ENCODE measurements around the gene SYNDIG1. TPM values are rescaled to one million over a fixed set of nuclear protein-coding genes. Genes with fewer than 3 reads are reported as not detected.

SYNDIG1 gene
- polyA plus RNA-seq, 1 of the 3 experiments (the other 2 are of a cell fraction): not detected

DNA sequence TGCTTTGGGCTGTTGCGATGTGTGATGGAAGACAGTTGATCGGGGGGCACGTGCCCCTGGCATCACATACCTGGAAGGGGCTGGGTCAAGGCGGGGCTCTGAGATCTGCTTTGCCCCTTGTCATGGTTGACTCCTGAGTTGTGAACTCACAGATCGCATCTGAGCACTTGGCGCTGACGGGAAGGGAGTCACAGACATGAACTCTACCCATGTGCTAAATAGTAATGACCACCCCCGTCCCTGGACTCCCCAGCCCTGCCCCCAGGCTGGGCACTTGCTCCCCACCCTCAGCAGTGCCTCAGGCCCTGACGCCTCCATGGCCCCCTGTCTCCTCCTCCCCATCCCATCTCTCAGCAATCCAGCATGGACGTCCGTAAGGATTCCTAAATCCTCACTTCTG lies 107.0 kb downstream of the SYNDIG1 start:
- Histone ChIP-seq H3K4me2 (no peak overlapping the region), H3K9ac (no peak overlapping the region), H3K4me3 (ENCODE audit: low read depth in 2 of 2, low read length in 1 of 2) (no peak overlapping the region), H2AFZ (ENCODE audit: low read depth) (no peak overlapping the region), H3K9me3 (no peaks in the 10 kb centered on the region), H3K27ac (ENCODE audit: low read depth in 2 of 2, low read length in 1 of 2) (no peak overlapping the region), H3F3A (replicated peaks; ENCODE audit: insufficient read depth) (no peaks in the 10 kb centered on the region), H3K36me3 (replicated peaks in 1 of 2; ENCODE audit: control insufficient read depth in 1 of 2, insufficient read depth in 2 of 2, low read length in 1 of 2) (no peaks in the 10 kb centered on the region), H4K20me1 (ENCODE audit: insufficient read depth) (no peaks in the 10 kb centered on the region), H3K27me3 (ENCODE audit: insufficient read depth) (no peaks in the 10 kb centered on the region), H3K9me2 (no peaks in the 10 kb centered on the region), H3K79me2 (ENCODE audit: insufficient read depth) (no peaks in the 10 kb centered on the region), H3K4me1 (ENCODE audit: control insufficient read depth in 1 of 2, insufficient read depth in 2 of 2, low read depth in 1 of 2, low read length in 1 of 2) (no peaks in the 10 kb centered on the region)
- WGBS (ENCODE audit: low lambda C conversion rate): 55% methylated on average over 11 of the region's 11 CpGs
- DNase-seq: no peak
- ChIA-PET CTCF (no interaction called here), POLR2A (no interaction called here)
- TF ChIP-seq ELF1 (IDR thresholded peaks at IDR 0.05): no peak
- no peak for TF ChIP-seq SMC3 (IDR thresholded peaks at IDR 0.05; ENCODE audit: low read depth, low read length)
- TF ChIP-seq, protein P1, sequence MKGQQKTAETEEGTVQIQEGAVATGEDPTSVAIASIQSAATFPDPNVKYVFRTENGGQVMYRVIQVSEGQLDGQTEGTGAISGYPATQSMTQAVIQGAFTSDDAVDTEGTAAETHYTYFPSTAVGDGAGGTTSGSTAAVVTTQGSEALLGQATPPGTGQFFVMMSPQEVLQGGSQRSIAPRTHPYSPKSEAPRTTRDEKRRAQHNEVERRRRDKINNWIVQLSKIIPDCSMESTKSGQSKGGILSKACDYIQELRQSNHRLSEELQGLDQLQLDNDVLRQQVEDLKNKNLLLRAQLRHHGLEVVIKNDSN (IDR thresholded peaks at IDR 0.05; ENCODE audit: borderline replicate concordance, low read depth): no peak
- TF ChIP-seq JUND (IDR thresholded peaks at IDR 0.05): no peak
- TF ChIP-seq, protein P2, sequence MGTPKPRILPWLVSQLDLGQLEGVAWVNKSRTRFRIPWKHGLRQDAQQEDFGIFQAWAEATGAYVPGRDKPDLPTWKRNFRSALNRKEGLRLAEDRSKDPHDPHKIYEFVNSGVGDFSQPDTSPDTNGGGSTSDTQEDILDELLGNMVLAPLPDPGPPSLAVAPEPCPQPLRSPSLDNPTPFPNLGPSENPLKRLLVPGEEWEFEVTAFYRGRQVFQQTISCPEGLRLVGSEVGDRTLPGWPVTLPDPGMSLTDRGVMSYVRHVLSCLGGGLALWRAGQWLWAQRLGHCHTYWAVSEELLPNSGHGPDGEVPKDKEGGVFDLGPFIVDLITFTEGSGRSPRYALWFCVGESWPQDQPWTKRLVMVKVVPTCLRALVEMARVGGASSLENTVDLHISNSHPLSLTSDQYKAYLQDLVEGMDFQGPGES (IDR thresholded peaks at IDR 0.05; ENCODE audit: low read depth, low read length): no peak
- no peak for TF ChIP-seq NFIC (IDR thresholded peaks at IDR 0.05; ENCODE audit: borderline replicate concordance)
- no peak for TF ChIP-seq GABPA (IDR thresholded peaks at IDR 0.05; ENCODE audit: low read depth)
- TF ChIP-seq TAF1 (IDR thresholded peaks at IDR 0.05; ENCODE audit: borderline replicate concordance, low read depth, low read length): no peak
- no peak for TF ChIP-seq TCF12 (IDR thresholded peaks at IDR 0.05)
- TF ChIP-seq NRF1 (IDR thresholded peaks at IDR 0.05; ENCODE audit: low read depth, low read length): no peak
- TF ChIP-seq, protein P3, sequence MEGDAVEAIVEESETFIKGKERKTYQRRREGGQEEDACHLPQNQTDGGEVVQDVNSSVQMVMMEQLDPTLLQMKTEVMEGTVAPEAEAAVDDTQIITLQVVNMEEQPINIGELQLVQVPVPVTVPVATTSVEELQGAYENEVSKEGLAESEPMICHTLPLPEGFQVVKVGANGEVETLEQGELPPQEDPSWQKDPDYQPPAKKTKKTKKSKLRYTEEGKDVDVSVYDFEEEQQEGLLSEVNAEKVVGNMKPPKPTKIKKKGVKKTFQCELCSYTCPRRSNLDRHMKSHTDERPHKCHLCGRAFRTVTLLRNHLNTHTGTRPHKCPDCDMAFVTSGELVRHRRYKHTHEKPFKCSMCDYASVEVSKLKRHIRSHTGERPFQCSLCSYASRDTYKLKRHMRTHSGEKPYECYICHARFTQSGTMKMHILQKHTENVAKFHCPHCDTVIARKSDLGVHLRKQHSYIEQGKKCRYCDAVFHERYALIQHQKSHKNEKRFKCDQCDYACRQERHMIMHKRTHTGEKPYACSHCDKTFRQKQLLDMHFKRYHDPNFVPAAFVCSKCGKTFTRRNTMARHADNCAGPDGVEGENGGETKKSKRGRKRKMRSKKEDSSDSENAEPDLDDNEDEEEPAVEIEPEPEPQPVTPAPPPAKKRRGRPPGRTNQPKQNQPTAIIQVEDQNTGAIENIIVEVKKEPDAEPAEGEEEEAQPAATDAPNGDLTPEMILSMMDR (IDR thresholded peaks at IDR 0.05): no peak
- TF ChIP-seq MEF2A (IDR thresholded peaks at IDR 0.05; ENCODE audit: borderline replicate concordance, low read depth): no peak
- no peak for TF ChIP-seq GATA2 (CRISPR knock-in tag; IDR thresholded peaks at IDR 0.05)
- TF ChIP-seq, protein P4, sequence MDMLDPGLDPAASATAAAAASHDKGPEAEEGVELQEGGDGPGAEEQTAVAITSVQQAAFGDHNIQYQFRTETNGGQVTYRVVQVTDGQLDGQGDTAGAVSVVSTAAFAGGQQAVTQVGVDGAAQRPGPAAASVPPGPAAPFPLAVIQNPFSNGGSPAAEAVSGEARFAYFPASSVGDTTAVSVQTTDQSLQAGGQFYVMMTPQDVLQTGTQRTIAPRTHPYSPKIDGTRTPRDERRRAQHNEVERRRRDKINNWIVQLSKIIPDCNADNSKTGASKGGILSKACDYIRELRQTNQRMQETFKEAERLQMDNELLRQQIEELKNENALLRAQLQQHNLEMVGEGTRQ (IDR thresholded peaks at IDR 0.05; ENCODE audit: borderline replicate concordance, low read depth, low read length): no peak
- no peak for TF ChIP-seq RFX5 (IDR thresholded peaks at IDR 0.05; ENCODE audit: low read length)

All from SK-N-SH (cell line).